PC-3 (cell line): ENCODE results near the gene TMEM11.

Source experiments
- CTCF ChIP-seq: fragments of 300-600 bp; sonication (generic); conservative IDR thresholded peaks from 2 replicates; pipeline ENCODE4 v1.5.1; 2017; ENCODE audit warnings: antibody characterized with exemption, low read depth, mild to moderate bottlenecking, low read length
- EZH2 ChIP-seq: fragments of 300-600 bp; sonication (generic); IDR thresholded peaks from one replicate; pipeline ENCODE4 v1.6.1; 2017; ENCODE audit warnings: antibody characterized with exemption, mild to moderate bottlenecking, low read length; ENCODE audit not compliant: unreplicated experiment
- EZH2phosphoT487 ChIP-seq: fragments of 300-600 bp; sonication (generic); IDR thresholded peaks from 2 replicates; pipeline ENCODE4 v1.6.1; 2018; ENCODE audit warnings: mild to moderate bottlenecking, antibody characterized with exemption, low read length, borderline replicate concordance

DNA sequence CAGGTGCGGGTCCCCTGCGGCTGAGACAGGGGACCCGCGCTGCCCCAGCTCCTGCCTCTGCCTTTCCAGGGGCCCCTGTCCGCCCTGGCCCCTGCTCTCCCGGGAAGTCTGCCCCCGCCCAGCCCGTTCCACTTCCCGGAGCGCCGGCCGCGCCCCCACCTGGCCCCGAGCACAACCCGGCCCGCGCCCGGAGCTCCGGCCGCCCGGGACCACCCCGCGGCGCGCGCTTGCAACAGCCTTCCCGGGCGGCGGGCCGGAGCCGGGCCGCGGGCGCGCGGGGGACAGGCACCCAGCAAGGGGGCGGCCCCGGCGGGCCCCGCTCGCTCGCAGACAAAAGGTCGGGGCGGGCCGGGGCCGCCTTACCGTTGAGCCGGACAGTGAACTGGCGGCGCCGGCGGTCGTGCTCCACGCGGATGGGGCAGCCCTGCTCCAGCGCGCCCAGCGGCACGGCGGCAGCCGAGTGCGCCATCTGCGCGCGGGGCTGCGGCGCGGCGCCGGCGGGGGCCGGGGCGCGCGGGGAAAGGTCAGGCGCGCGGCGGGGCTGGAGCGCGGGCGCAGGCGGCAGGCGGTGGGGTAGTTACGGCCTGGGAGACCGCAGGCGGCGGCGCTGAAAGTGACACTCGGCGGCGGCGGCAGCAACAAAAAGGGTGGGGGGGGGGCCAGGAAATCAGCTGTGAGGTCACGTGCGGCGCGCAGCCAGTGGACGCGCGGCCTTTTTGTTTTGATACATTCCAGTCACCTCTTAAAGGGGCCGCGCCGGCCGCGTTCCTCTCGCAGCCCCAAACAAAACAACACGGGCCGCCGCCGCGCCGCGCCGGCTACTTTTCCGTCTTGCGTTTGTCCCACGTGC, 39.1 kb upstream of the TMEM11 start, which contains the start of gene NATD1:
- TF ChIP-seq CTCF (no peak), EZH2 (no peak), EZH2phosphoT487 (no peak)
